KOPT-K1 (cell line): ENCODE results near the gene CYP11A1.
"Not testable (repeated sequence)": the region's sequence is repeated elsewhere in the genome, so short reads cannot be mapped to it uniquely, and the experiment has no call there.

Source experiments
- H3K27ac ChIP-seq: fragments of 200-600 bp; sonication (generic); 2 replicates; pipeline ENCODE4 v1.5.1; 2016; ENCODE audit warnings: antibody characterized with exemption, mild to moderate bottlenecking, low read depth, low read length; ENCODE audit not compliant: poor library complexity, severe bottlenecking
- H3K36me3 ChIP-seq: fragments of 200-600 bp; sonication (generic); 2 replicates; pipeline ENCODE4 v1.5.1; 2017; ENCODE audit warnings: antibody characterized with exemption, mild to moderate bottlenecking, low read length, moderate library complexity; ENCODE audit not compliant: insufficient read depth
- H3K9me3 ChIP-seq: fragments of 200-600 bp; sonication (generic); 2 replicates; pipeline ENCODE4 v1.5.1; 2017; ENCODE audit warnings: antibody characterized with exemption, low read length, mild to moderate bottlenecking; ENCODE audit not compliant: insufficient read depth, poor library complexity, severe bottlenecking

CYP11A1 gene

DNA sequence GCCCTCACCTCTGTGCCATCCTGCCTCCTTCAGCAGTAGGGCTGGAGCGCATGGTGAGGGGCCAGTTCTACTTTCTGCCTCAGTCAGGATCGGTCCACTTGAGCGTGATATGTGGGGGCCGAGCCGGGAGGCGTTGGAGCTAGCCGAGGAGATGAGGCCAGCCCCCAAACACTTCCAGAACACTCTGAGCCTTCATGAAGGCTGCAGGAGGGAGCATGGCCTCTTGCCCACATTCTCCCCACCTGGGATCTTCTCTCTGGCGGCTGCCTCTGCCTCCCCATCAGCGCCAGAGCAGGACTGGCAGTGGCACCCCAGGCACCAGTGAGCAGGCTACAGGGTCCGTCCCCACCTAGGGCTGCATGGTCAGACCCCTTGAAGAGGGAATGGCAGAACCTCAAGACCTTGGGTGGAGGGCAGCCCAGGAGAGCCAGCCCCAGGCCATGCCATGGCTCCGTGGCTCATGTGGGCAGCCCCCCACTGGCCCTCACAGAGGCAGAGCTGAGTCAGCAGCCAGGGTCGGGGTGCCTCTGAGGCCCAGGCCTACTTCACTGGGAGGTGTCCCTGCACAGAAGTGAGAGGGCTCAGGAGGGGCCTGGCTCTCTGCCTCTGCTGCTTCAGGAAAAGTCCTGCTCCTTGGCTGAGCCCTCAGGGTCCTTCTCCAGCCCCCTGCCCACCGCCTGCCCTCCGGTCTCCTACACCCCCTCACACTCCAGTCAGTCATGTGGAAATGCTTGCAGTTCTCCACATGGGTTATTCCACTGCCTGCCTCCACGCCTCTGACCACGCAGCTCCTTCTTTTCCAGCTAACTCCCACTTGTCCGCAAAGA, 28.1 kb upstream of the CYP11A1 start:
- Histone ChIP-seq H3K27ac (peak overlapping the region; percentile 99), H3K36me3 (no peaks in the 10 kb centered on the region), H3K9me3 (no peaks in the 10 kb centered on the region)

DNA sequence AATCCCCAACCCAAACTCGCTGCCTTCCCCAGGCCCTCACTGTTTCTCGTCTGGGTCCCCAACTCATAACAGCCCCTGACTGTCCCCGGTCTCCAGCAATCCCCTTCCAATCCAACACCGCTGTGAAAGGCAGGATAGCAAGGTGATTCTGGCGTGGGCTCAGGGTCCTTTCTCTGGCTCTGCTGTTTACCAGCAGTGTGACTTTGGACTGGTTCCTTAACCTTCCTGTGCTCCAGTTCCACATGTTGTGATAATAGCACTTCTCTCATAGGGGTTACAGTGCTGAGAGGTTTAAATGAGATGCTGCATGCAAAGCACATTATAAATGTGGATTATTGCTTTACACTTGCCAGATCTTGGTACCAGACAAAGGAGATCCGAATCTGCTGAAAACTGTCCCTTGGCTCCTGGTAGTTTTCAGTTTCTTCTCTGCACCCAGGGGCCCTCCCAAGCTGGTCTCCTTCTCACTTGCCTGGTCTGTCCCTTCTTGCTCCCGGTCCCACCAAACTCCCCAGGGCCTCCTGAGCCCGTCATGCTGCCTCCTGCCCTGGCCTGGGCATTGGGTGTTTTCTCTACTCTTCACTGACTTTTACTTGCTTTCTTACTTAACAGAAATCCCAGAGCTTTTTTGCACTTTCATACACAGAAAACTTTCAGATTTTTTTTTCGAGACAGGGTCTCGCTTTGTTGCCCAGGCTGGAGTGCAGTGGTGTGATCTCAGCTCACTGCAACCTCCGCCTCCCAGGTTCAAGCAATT, 26.8 kb upstream of the CYP11A1 start:
- peak overlapping the region; percentile 99 for H3K27ac ChIP-seq
- H3K9me3 ChIP-seq = no peaks in the 10 kb centered on the region
- H3K36me3 ChIP-seq = no peaks in the 10 kb centered on the region

- H3K36me3 ChIP-seq = no peaks in the 10 kb centered on the region
- H3K9me3 ChIP-seq = no peaks in the 10 kb centered on the region
- peak overlapping the region; percentile 99 for H3K27ac ChIP-seq
These were observed 26.0 kb upstream of the CYP11A1 start for GRCh38 chr15:74393423-74393822.

GRCh38 chr15:74392902-74393301, 25.5 kb upstream of the CYP11A1 start:
- Histone ChIP-seq H3K9me3 (no peaks in the 10 kb centered on the region), H3K36me3 (no peaks in the 10 kb centered on the region), H3K27ac (peak overlapping the region; percentile 99)

GRCh38 chr15:74392451-74392830, 25.0 kb upstream of the CYP11A1 start:
- H3K36me3 ChIP-seq = no peaks in the 10 kb centered on the region
- no peaks in the 10 kb centered on the region for H3K9me3 ChIP-seq
- peak overlapping the region; percentile 99 for H3K27ac ChIP-seq

- no peaks in the 10 kb centered on the region for H3K36me3 ChIP-seq
- no peaks in the 10 kb centered on the region for H3K9me3 ChIP-seq
- peak overlapping the region; percentile 99 for H3K27ac ChIP-seq
These were observed 24.4 kb upstream of the CYP11A1 start for GRCh38 chr15:74391582-74392450.

DNA sequence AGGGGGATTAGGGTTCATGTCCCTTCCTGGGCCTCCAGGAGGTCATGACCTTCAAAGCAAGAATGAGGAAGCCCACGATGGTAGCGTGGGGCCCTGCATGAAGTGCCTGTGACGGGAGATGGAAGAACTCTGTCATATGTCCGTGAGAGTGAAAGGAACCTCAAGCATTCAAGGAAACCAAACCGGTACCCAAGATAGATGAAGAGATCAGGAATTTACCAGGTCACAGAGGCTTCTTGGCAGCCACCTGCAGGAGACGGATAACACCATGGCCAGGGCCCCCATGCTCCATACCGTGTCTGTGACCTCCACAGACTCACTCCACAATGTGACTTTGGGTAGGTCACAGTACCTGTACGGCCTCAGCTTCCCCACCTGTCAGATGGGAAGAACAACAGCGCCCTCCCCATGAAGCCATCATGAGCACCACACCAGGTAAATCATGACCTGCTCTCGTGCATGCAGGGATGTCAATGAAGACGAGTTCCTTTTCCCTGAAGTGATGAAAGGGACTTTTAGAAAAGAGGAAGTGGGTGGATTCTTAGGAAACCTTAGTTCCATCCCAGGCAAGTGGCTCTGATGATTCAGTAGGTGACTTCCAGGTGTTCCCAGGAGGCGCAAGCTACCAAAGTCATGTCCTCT, 23.3 kb upstream of the CYP11A1 start:
- no peaks in the 10 kb centered on the region for H3K36me3 ChIP-seq
- peak overlapping the region; percentile 99 for H3K27ac ChIP-seq
- no peaks in the 10 kb centered on the region for H3K9me3 ChIP-seq

DNA sequence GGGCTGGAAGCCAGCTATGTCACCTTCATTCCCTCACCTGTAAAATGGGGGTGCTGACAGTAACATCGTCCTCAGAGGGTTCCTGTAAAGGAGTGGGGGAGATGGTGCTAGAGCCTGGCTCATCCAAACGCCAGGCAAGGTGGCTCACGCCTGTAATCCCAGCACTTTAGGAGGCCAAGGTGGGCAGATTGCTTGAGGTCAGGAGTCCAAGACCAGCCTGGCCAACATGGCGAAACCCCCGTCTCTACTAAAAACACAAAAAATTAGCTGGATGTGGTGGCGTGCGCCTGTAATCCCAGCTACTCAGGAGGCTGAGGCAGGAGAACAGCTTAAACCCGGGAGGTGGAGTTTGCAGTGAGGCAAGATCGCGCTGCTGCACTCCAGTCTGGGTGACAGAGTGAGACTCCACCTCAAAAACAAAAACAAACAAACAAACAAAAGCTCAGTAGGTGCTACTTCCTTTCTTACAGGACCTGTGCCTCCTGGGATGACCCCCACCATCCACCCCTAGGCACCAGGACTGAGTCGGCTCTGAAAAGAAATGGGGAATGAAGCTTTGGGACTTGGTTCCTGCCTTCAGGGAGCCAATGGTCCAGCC, 22.7 kb upstream of the CYP11A1 start:
- not testable (repeated sequence) for H3K36me3 ChIP-seq, H3K9me3 ChIP-seq
- peak overlapping the region; percentile 99 for H3K27ac ChIP-seq

DNA sequence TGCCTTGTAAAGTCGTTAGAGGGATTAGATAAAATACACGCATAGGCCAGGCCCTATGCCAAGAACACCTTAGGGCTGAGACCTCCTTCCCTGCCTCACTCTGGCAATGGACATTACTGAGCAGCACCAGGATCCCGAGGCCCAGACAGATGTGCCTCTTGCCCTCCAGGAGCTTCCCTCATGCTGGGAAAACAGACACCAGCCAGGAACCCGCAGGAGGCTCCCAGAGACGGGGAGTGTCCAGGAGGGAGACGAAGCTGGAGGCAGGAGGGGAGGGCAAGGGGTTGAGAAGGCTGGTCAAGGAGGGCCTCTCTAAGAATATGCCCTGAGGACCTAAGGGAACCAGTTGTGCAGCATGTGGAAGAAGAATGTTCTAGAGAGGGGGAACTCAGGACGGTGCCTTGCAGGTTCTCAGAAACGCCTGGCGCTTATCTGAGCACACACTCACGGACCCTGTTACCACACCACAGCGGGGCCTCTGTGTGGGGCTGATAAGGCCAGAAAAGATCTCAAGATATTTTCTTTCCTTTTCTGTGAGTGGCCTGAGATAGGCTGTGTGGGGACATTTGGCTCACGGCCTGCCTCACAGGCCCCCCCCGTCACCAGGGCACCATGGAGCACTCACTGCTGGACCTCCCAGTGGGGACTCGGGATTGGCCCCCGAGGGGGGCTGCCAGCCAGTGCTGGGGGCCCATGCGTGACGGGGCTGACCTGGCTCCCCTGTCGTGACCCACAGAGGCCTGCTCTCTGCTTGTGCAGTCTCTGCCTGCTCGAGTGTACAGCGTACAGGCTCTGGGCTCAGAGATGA, 22.0 kb upstream of the CYP11A1 start:
- Histone ChIP-seq H3K36me3 (no peaks in the 10 kb centered on the region), H3K27ac (peak overlapping the region; percentile 99), H3K9me3 (no peaks in the 10 kb centered on the region)

DNA sequence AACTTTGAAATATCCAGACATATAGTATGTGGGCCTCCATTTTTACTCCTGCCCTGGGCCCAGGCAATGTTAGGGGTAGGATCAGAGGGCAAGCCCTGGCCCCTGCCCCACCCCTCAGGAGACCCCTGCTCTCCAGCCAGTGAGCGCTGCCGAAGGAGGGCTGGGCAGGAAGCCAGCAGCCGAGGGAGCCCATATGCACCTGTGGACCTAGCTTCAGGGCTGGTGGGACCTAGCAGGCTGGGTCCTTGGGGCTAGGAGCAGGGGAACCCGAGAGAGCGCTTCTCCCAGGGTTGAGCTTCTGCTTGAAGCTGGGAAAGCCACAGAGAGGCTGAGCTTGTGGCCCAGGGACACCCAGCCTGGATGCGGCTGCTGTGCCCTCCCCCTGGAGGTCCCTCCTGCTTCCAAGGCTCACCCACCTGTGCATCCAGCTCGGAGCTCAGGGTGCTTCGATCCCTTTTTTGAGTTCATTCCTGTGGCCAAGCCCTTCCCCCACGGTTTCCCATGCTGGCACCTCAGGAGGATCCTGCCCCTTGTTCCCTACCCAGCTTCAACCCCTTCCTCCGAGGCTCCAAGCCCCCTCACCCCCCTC, 21.0 kb upstream of the CYP11A1 start:
- Histone ChIP-seq H3K27ac (peak overlapping the region; percentile 99), H3K36me3 (no peaks in the 10 kb centered on the region)

DNA sequence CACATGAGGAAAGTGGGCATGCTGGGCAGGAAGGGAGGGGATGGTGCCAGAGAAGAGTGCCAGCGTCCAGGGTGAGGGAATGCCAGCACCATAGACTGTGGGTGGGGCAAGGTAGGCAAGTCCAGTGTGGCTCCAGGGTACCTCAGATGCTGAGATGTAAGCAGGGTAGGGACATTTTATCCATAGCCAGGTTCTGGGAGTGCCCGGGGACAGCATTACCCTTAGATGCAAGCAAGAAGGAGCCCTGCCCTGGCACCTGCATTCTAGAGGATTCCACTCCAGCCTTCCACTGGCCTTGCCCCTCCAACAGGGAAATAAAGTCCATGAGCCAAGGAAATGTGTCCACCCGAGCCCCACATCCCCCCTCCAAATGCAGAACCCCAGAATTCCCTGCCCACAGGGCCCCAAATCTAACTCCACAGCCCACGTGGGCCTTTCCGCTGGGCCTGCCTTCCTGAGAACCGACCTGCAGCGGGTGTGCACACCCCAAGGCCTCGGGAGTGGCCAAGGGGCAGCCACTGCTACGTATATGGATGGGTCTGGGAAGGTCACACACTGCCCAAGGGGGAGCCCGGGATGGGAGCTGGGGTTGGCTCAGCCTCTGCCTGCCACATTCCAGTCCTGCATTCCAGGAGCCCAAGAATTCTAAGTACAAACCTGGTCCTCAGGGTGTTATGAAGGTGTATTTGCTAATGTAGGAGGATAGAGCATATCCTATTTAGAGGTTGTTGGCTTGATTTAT, 20.3 kb upstream of the CYP11A1 start:
- Histone ChIP-seq H3K27ac (peak overlapping the region; percentile 99), H3K9me3 (no peaks in the 10 kb centered on the region), H3K36me3 (no peaks in the 10 kb centered on the region)

More for the DNA sequence above, 21.0 kb upstream of the CYP11A1 start:
- H3K9me3 ChIP-seq = no peaks in the 10 kb centered on the region

DNA sequence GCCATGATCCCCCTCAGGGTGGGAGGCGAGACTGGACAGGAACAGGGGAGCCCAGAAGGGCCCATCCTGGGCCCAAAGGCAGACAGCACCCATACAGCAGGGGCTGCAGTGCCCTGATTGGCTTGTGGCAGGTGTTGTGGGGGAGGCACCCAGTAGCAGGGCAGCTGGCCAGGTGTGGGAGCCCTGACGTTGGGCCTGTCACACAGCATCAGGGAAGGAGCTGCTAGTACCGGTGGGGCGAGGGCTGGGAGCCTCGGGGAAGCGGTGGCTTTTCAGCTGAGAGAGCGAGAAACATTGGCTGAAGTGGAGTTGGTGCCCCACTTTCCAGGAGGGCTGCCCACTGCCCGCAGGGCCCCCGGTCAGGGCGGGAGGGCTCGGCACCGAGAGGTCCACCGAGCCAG, 19.7 kb upstream of the CYP11A1 start:
- Histone ChIP-seq H3K9me3 (no peaks in the 10 kb centered on the region), H3K36me3 (no peaks in the 10 kb centered on the region), H3K27ac (peak overlapping the region; percentile 99)
